ENCODE measurements around the gene ELAVL1. TPM values are rescaled to one million over a fixed set of nuclear protein-coding genes. Genes with fewer than 3 reads are reported as not detected.
"Not testable (repeated sequence)": the region's sequence is repeated elsewhere in the genome, so short reads cannot be mapped to it uniquely, and the experiment has no call there.

Gene ELAVL1
- total and polyA plus RNA-seq, 2 donors from 2014 or later, result 34.6 to 64.7 TPM

- peak in 1 of 5 donors; percentile 49 for DNase-seq
- FAIRE-seq, result no peak
- TF ChIP-seq CTCF (IDR thresholded peaks at IDR 0.05; ENCODE audit: borderline replicate concordance, extremely low read depth, insufficient read depth), result no peak
- H3K9ac ChIP-seq (ENCODE audit: low read length in 3 of 3), result no peak overlapping the region
- H3K4me3 ChIP-seq (ENCODE audit: low read length in 3 of 3), result no peak overlapping the region
- H3K27me3 ChIP-seq (ENCODE audit: control insufficient read depth, insufficient read depth, low read length), result no peaks in the 10 kb centered on the region
- intact Hi-C loops (cut with DNase I), result no loop called here
- H3K4me1 ChIP-seq (ENCODE audit: control insufficient read depth in 2 of 3, insufficient read depth in 2 of 3, low read depth in 1 of 3, low read length in 3 of 3), result peaks cover 0 to 10% (median 0%) of the 10 kb centered on the region in 3 donors
- H3K9me3 ChIP-seq (ENCODE audit: control insufficient read depth in 2 of 3, insufficient read depth in 1 of 3, low read length in 3 of 3), result no peaks in the 10 kb centered on the region
- H3K27ac ChIP-seq (ENCODE audit: low read depth in 2 of 2, low read length in 2 of 2), result no peak overlapping the region
- peaks cover 0 to 37% (median 26%) of the 10 kb centered on the region in 3 donors for H3K36me3 ChIP-seq (ENCODE audit: control insufficient read depth in 2 of 3, insufficient read depth in 3 of 3, low read length in 3 of 3)
These were observed 73.0 kb downstream of the ELAVL1 start for GRCh38 chr19:7932276-7932929.

GRCh38 chr19:7931221-7932061 is 74.0 kb downstream of the ELAVL1 start:
- FAIRE-seq, result no peak
- TF ChIP-seq CTCF (IDR thresholded peaks at IDR 0.05; ENCODE audit: borderline replicate concordance, extremely low read depth, insufficient read depth), result no peak
- Histone ChIP-seq H3K4me3 (ENCODE audit: low read length in 3 of 3) (no peak overlapping the region), H3K36me3 (ENCODE audit: control insufficient read depth in 2 of 3, insufficient read depth in 3 of 3, low read length in 3 of 3) (peaks cover 0 to 37% (median 26%) of the 10 kb centered on the region in 3 donors), H3K27ac (ENCODE audit: low read depth in 2 of 2, low read length in 2 of 2) (no peak overlapping the region), H3K4me1 (ENCODE audit: control insufficient read depth in 2 of 3, insufficient read depth in 2 of 3, low read depth in 1 of 3, low read length in 3 of 3) (peaks cover 0 to 14% (median 3%) of the 10 kb centered on the region in 3 donors), H3K9ac (ENCODE audit: low read length in 3 of 3) (no peak overlapping the region), H3K9me3 (ENCODE audit: control insufficient read depth in 2 of 3, insufficient read depth in 1 of 3, low read length in 3 of 3) (no peaks in the 10 kb centered on the region), H3K27me3 (ENCODE audit: control insufficient read depth, insufficient read depth, low read length) (no peaks in the 10 kb centered on the region)
- intact Hi-C loops (cut with DNase I), result no loop called here
- peak in 1 of 5 donors; percentile 78 for DNase-seq

GRCh38 chr19:7930765-7931164 is 74.7 kb downstream of the ELAVL1 start:
- DNase-seq (peak in 1 of 5 donors; percentile 56), FAIRE-seq (no peak)
- intact Hi-C loops (cut with DNase I), result no loop called here
- H3K4me1 ChIP-seq (ENCODE audit: control insufficient read depth in 2 of 3, insufficient read depth in 2 of 3, low read depth in 1 of 3, low read length in 3 of 3), result peaks cover 0 to 17% (median 5%) of the 10 kb centered on the region in 3 donors
- no peaks in the 10 kb centered on the region for H3K9me3 ChIP-seq (ENCODE audit: control insufficient read depth in 2 of 3, insufficient read depth in 1 of 3, low read length in 3 of 3)
- no peak overlapping the region for H3K4me3 ChIP-seq (ENCODE audit: low read length in 3 of 3)
- no peak overlapping the region for H3K9ac ChIP-seq (ENCODE audit: low read length in 3 of 3)
- TF ChIP-seq CTCF (IDR thresholded peaks at IDR 0.05; ENCODE audit: borderline replicate concordance, extremely low read depth, insufficient read depth), result no peak
- no peaks in the 10 kb centered on the region for H3K27me3 ChIP-seq (ENCODE audit: control insufficient read depth, insufficient read depth, low read length)
- H3K27ac ChIP-seq (ENCODE audit: low read depth in 2 of 2, low read length in 2 of 2), result no peak overlapping the region
- peaks cover 0 to 35% (median 25%) of the 10 kb centered on the region in 3 donors for H3K36me3 ChIP-seq (ENCODE audit: control insufficient read depth in 2 of 3, insufficient read depth in 3 of 3, low read length in 3 of 3)

- H3K27ac ChIP-seq (ENCODE audit: low read depth in 2 of 2, low read length in 2 of 2); H3K9ac ChIP-seq (ENCODE audit: low read length in 3 of 3); H3K4me3 ChIP-seq (ENCODE audit: low read length in 3 of 3); H3K9me3 ChIP-seq (ENCODE audit: control insufficient read depth in 2 of 3, insufficient read depth in 1 of 3, low read length in 3 of 3); FAIRE-seq; intact Hi-C loops (cut with DNase I); H3K27me3 ChIP-seq (ENCODE audit: control insufficient read depth, insufficient read depth, low read length): not testable (repeated sequence)
- H3K4me1 ChIP-seq (ENCODE audit: control insufficient read depth in 2 of 3, insufficient read depth in 2 of 3, low read depth in 1 of 3, low read length in 3 of 3), result peaks cover 0 to 20% (median 5%) of the 10 kb centered on the region in 3 donors
- peak in 1 of 5 donors; percentile 58 for DNase-seq
- H3K36me3 ChIP-seq (ENCODE audit: control insufficient read depth in 2 of 3, insufficient read depth in 3 of 3, low read length in 3 of 3), result peaks cover 0 to 31% (median 24%) of the 10 kb centered on the region in 3 donors
These were observed 75.4 kb downstream of the ELAVL1 start for GRCh38 chr19:7930030-7930429.

Data from kidney (tissue), 14 donors.